Pancreas (tissue), 10 donors: ENCODE data around the gene ZNF205. TPM values are rescaled to one million over a fixed set of nuclear protein-coding genes. Genes with fewer than 3 reads are reported as not detected.

Experiments
- ATAC-seq, 4 donors: fragments of 200-7000 bp; cut with Tn5 transposase; one replicate each; pipeline versions ENCODE4 v1.8.0 to v1.9.1; 2020; ENCODE audit warnings: mild to moderate bottlenecking in 4 of 4, moderate library complexity in 4 of 4
- DNase-seq, 6 donors: peaks; one replicate each; pipeline ENCODE4 v3.0.0-alpha.2; 2020
- FAIRE-seq: peaks from 2 replicates; lab custom pipeline; 2012; peaks lifted over from hg19 to GRCh38; lab: Jason Lieb, UNC
- H3K27ac ChIP-seq, 4 donors: fragments of 200-600 bp; sonication (generic); 1 replicate in 3 of 4; 2 replicates in 1 of 4; pipeline versions ENCODE4 v1.5.0 to v1.8.0; 2020
- H3K27me3 ChIP-seq, 4 donors: fragments of 200-600 bp; one replicate each; pipeline ENCODE4 v1.8.0; 2021
- H3K36me3 ChIP-seq, 3 donors: fragments of 200-600 bp; sonication (generic) in 1 of 3; one replicate each; pipeline versions ENCODE4 v1.5.0 to v1.8.0; 2020 to 2021
- H3K4me1 ChIP-seq, 3 donors: fragments of 200-600 bp; one replicate each; pipeline ENCODE4 v1.8.0; 2021
- H3K4me3 ChIP-seq, 4 donors: fragments of 200-600 bp; sonication (generic) in 2 of 4; one replicate each; pipeline versions ENCODE4 v1.5.0 to v1.8.0; 2020 to 2021
- H3K9me3 ChIP-seq, 4 donors: fragments of 200-600 bp; one replicate each; pipeline ENCODE4 v1.8.0; 2021
- WGBS, 2 donors: extraction: QIAGEN DNeasy Blood & Tissue Kit; methylation state at CpG; one replicate each; pipeline ENCODE4 v1.1.7; 2013; 5-methylcytosine and 5-hydroxymethylcytosine counted together
- intact Hi-C, 3 donors: fragments of 100-400 bp; cut with DNase I; formaldehyde crosslinking; loops; one replicate each; pipeline versions ENCODE4 v1.11.1 to v1.14.2; 2022
- polyA plus RNA-seq, 2 donors: library from polyadenylated mRNA; stranded (reverse); fragments of 200-250 nt; gene quantifications; one replicate each; pipeline ENCODE4 v1.2.3, GENCODE V29; 2013
- total RNA-seq, 6 donors: library from RNA; stranded (reverse); fragmentation: NEBNext Ultra II Directional in 4 of 6; extraction: Animal tissue kit (Norgen Biotek cat#: 25700) in 4 of 6; gene quantifications; one replicate each; pipeline versions ENCODE4 v1.2.1 to v1.2.4, GENCODE V29; 2021 to 2023
- TF ChIP-seq, protein P1 (sequence below), 4 donors: fragments of 200-600 bp; sonication (generic) in 3 of 4; IDR thresholded peaks; one replicate each; pipeline versions ENCODE4 v1.5.0 to v1.8.0; 2021; ENCODE audit warnings: antibody characterized with exemption in 4 of 4
- donor health status: healthy with polysubstance abuse.
- donor health status: DM: no; HTN: no; CAD: no; lungs with moderate emphysema.
- donor health status: DM: no; HTN: no; CAD: no.
- donor health status: control.
- donor health status: control.
- donor health status: Bipolar disorder and iron deficiency.
- donor health status: DM: yes; HTN: yes; CAD: no.
- donor health status: DM: no; HTN: no; CAD: no.
- donor health status: DM: no; HTN: no; CAD: no.
- donor health status: DM: yes; HTN: yes; CAD: no.

The ZNF205 gene
- total and polyA plus RNA-seq, 8 donors: 6.5 to 43.3 (median 8.5) TPM

- 84 to 92% methylated on average over 13 of the region's 13 CpGs for WGBS, 2 donors
- Histone ChIP-seq H3K4me3 (no peak overlapping the region), H3K4me1 (no peaks in the 10 kb centered on the region), H3K27me3 (no peaks in the 10 kb centered on the region), H3K27ac (no peak overlapping the region), H3K36me3 (peaks cover 0 to 10% (median 4%) of the 10 kb centered on the region in 3 donors), H3K9me3 (no peaks in the 10 kb centered on the region)
- FAIRE-seq (no peak), DNase-seq (peak in 1 of 6 donors; percentile 49), ATAC-seq (no peak)
- intact Hi-C loops: no loop called here
- TF ChIP-seq, protein P1, sequence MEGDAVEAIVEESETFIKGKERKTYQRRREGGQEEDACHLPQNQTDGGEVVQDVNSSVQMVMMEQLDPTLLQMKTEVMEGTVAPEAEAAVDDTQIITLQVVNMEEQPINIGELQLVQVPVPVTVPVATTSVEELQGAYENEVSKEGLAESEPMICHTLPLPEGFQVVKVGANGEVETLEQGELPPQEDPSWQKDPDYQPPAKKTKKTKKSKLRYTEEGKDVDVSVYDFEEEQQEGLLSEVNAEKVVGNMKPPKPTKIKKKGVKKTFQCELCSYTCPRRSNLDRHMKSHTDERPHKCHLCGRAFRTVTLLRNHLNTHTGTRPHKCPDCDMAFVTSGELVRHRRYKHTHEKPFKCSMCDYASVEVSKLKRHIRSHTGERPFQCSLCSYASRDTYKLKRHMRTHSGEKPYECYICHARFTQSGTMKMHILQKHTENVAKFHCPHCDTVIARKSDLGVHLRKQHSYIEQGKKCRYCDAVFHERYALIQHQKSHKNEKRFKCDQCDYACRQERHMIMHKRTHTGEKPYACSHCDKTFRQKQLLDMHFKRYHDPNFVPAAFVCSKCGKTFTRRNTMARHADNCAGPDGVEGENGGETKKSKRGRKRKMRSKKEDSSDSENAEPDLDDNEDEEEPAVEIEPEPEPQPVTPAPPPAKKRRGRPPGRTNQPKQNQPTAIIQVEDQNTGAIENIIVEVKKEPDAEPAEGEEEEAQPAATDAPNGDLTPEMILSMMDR (IDR thresholded peaks at IDR 0.05): no peak
Observed at GRCh38 chr16:3142770-3143169, 30.4 kb downstream of the ZNF205 start.

- DNase-seq (no peak), ATAC-seq (no peak), FAIRE-seq (no peak)
- Histone ChIP-seq H3K36me3 (peaks cover 0 to 10% (median 4%) of the 10 kb centered on the region in 3 donors), H3K27me3 (no peaks in the 10 kb centered on the region), H3K4me3 (no peak overlapping the region), H3K9me3 (no peaks in the 10 kb centered on the region), H3K4me1 (no peaks in the 10 kb centered on the region), H3K27ac (no peak overlapping the region)
- WGBS, 2 donors: 90 to 91% methylated on average over 10 to 11 of the region's 11 CpGs
- intact Hi-C loops: no loop called here
- TF ChIP-seq, protein P1 (IDR thresholded peaks at IDR 0.05): no peak
Observed at GRCh38 chr16:3143189-3143588, 30.8 kb downstream of the ZNF205 start.

DNA sequence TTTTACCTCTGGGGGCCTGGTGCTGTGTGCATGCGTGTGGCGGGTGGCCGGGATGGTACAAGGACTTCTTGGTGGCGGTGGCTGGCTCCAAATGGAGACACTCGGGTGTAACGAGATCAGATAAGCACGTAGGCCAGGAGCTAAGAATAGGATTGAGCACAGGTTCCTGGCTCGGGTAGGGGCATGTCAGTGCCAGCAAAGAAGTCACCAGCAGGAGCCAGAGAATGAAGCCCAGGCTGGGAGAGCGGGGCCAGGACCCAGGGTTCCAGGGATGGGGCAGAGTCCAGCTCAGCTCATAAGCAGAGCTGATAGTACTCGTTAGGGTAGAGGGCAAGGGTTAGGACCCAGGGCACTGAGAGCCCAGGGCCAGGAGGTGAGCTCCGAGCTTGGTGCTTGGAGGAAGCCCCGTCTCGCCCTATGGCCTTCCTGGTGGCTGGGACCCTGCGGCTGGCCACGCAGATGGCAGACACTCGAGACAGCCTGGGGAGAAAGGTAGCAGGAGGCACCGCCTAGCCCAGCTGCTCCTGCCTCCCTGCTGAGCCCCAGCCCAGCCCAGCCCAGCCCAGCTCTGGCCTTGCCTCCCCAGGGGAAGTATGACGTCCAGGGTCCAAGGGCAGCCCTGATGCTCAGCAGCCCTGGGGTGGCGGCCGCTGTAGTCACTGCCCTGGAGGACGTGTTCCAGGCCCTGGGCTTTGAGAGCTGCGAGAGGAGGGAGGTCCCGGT lies 31.4 kb downstream of the ZNF205 start:
- TF ChIP-seq, protein P1 (IDR thresholded peaks at IDR 0.05): no peak
- Histone ChIP-seq H3K27ac (no peak overlapping the region), H3K9me3 (no peaks in the 10 kb centered on the region), H3K27me3 (no peaks in the 10 kb centered on the region), H3K4me1 (no peaks in the 10 kb centered on the region), H3K36me3 (peaks cover 0 to 10% (median 4%) of the 10 kb centered on the region in 3 donors), H3K4me3 (no peak overlapping the region)
- peak in 1 of 6 donors; percentile 76 for DNase-seq
- no peak for FAIRE-seq
- intact Hi-C loops: no loop called here
- peak in 1 of 4 donors; percentile 6 for ATAC-seq
- WGBS, 2 donors: 55 to 66% methylated on average over 19 to 23 of the region's 23 CpGs

DNA sequence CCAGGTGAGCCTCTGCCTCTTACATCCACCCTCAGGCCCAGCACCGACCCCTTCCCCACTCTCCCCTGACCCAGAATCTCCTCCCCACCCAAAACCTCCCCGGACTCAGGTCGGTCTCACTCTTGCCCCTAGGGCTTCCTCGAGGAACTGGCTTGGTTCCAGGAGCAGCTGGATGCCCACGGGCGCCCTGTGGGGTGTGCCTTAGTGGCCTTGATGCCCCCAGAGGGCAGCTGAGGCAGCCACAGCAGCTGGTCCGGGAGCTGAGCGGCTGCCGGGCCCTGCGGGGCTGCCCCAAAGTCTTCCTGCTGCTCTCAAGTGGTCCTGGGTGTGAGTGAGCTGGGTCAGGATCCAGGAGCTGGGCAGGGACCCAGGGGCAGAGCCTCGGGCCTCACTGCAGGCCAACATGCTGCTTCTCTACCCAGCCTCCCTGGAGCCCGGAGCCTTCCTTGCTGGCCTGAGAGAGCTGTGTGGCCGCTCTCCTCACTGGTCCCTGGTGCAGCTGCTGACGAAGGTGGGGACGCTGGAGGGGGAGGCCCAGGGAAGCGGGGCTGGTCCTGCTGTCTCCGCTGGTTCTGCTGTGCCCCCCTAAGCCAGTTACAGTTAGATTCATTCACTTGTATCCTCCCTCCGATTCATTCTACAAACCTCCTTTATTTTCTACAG lies 32.1 kb downstream of the ZNF205 start:
- TF ChIP-seq, protein P1 (IDR thresholded peaks at IDR 0.05): no peak
- no peak for ATAC-seq
- intact Hi-C loops: no loop called here
- H3K9me3 ChIP-seq: no peaks in the 10 kb centered on the region
- 65 to 71% methylated on average over 15 to 18 of the region's 18 CpGs for WGBS, 2 donors
- no peak for FAIRE-seq
- DNase-seq: peak in 1 of 6 donors; percentile 61
- H3K27me3 ChIP-seq: no peaks in the 10 kb centered on the region
- peaks cover 0 to 10% (median 4%) of the 10 kb centered on the region in 3 donors for H3K36me3 ChIP-seq
- no peak overlapping the region for H3K4me3 ChIP-seq
- peaks cover 0 to 2% (median 0%) of the 10 kb centered on the region in 3 donors for H3K4me1 ChIP-seq
- no peak overlapping the region for H3K27ac ChIP-seq
